Caco-2 (cell line): ENCODE results near the gene TNFRSF13B. TPM values are rescaled to one million over a fixed set of nuclear protein-coding genes. Genes with fewer than 3 reads are reported as not detected.
"Not testable (repeated sequence)": the region's sequence is repeated elsewhere in the genome, so short reads cannot be mapped to it uniquely, and the experiment has no call there.

Experiments used
- BruUV-seq: library from RNA; stranded (reverse); fragments of 400-500 nt; replicated peaks from 2 replicates; lab custom pipeline; 2021; lab: Mats Ljungman, UMichigan
- CTCF ChIA-PET: fragments of 300-600 bp; sonication (Branson Sonifier 250); formaldehyde crosslinking; loops from one replicate; lab custom pipeline; 2022; ENCODE audit warnings: antibody characterized with exemption; lab: Charles Lee
- POLR2A ChIA-PET: fragments of 300-600 bp; sonication (Branson Sonifier 250); formaldehyde crosslinking; loops from one replicate; lab custom pipeline; 2022; ENCODE audit warnings: antibody characterized with exemption; lab: Charles Lee
- DNase-seq, 2 experiments: peaks; one replicate each; pipeline versions ENCODE4 v3.0.0 to v3.0.0-alpha.2; 2020 to 2022
- H3K27me3 ChIP-seq: replicated peaks from 2 replicates; pipeline ENCODE4 v1.6.0; 2011; ENCODE audit warnings: low read length; ENCODE audit not compliant: control insufficient read depth, insufficient read depth
- H3K36me3 ChIP-seq: 2 replicates; pipeline ENCODE4 v1.5.1; 2011; ENCODE audit warnings: low read length; ENCODE audit not compliant: control insufficient read depth, insufficient read depth
- H3K4me1 ChIP-seq: fragments of 250-450 bp; sonication (Bioruptor Pico); 2 replicates; pipeline ENCODE4 v1.5.1; 2020; ENCODE audit warnings: mild to moderate bottlenecking
- H3K4me3 ChIP-seq: 2 replicates; pipeline ENCODE4 v1.5.1; 2011; ENCODE audit warnings: low read depth, mild to moderate bottlenecking, control low read depth, low read length
- H3K9me3 ChIP-seq: fragments of 250-450 bp; sonication (Bioruptor Pico); 2 replicates; pipeline ENCODE4 v1.5.1; 2020; ENCODE audit warnings: mild to moderate bottlenecking, moderate library complexity
- H3K27ac Mint-ChIP-seq: one replicate; pipeline ENCODE4 v1.8.0; 2022; ENCODE audit warnings: mixed read lengths; ENCODE audit not compliant: unreplicated experiment
- H3K27me3 Mint-ChIP-seq: one replicate; pipeline ENCODE4 v1.8.0; 2022; ENCODE audit warnings: mixed read lengths; ENCODE audit not compliant: insufficient read depth, unreplicated experiment
- H3K36me3 Mint-ChIP-seq: one replicate; pipeline ENCODE4 v1.8.0; 2022; ENCODE audit warnings: mild to moderate bottlenecking, mixed read lengths; ENCODE audit not compliant: insufficient read depth, unreplicated experiment
- H3K4me1 Mint-ChIP-seq: one replicate; pipeline ENCODE4 v1.8.0; 2022; ENCODE audit warnings: low read depth, mixed read lengths; ENCODE audit not compliant: unreplicated experiment
- H3K4me3 Mint-ChIP-seq: one replicate; pipeline ENCODE4 v1.8.0; 2022; ENCODE audit warnings: mild to moderate bottlenecking, moderate library complexity, mixed read lengths; ENCODE audit not compliant: unreplicated experiment
- H3K9me3 Mint-ChIP-seq: one replicate; pipeline ENCODE4 v1.8.0; 2022; ENCODE audit warnings: mixed read lengths; ENCODE audit not compliant: unreplicated experiment
- CTCF ChIP-seq, 2 experiments: fragments of 200-600 bp in 1 of 2; IDR thresholded peaks; 1 replicate in 1 of 2; 2 replicates in 1 of 2; pipeline versions ENCODE4 v1.5.1 to v1.8.0; 2011 to 2022; ENCODE audit warnings: antibody characterized with exemption in 1 of 2, control low read depth in 1 of 2, inconsistent platforms in 1 of 2, low read depth in 1 of 2, low read length in 1 of 2, mild to moderate bottlenecking in 1 of 2, moderate library complexity in 1 of 2; ENCODE audit not compliant: insufficient read depth in 1 of 2, severe bottlenecking in 1 of 2, unreplicated experiment in 1 of 2
- intact Hi-C: fragments of 100-400 bp; cut with micrococcal nuclease; formaldehyde crosslinking; loops from one replicate; pipeline ENCODE4 v1.10.0; 2022; ENCODE audit not compliant: unreplicated experiment
- total RNA-seq: library from RNA; stranded (reverse); gene quantifications from 2 replicates; pipeline ENCODE4 v1.2.3, GENCODE V29; 2022

TNFRSF13B gene
- total RNA-seq, 1 experiment from 2014 or later: not detected

- ChIA-PET POLR2A (no interaction called here), CTCF (no interaction called here)
- Histone ChIP-seq H3K27me3 (no peaks in the 10 kb centered on the region), H3K9me3 (no peaks in the 10 kb centered on the region), H3K4me3 (no peak overlapping the region), H3K36me3 (no peaks in the 10 kb centered on the region), H3K4me1 (0 out of 2 replicates have a peak, but pooled peaks cover 4% of the 10 kb centered on the region)
- no peak for TF ChIP-seq CTCF (IDR thresholded peaks at IDR 0.05; ENCODE audit: insufficient read depth in 1 of 2, low read depth in 1 of 2, low read length in 1 of 2, severe bottlenecking in 1 of 2, unreplicated experiment in 1 of 2)
- H3K27ac Mint-ChIP-seq: no peak overlapping the region
- intact Hi-C loops: no loop called here
- H3K9me3 Mint-ChIP-seq: no peaks in the 10 kb centered on the region
- no peak for DNase-seq
- H3K27me3 Mint-ChIP-seq: peaks cover 8% of the 10 kb centered on the region
- no TSS peak for BruUV-seq
- peaks cover 5% of the 10 kb centered on the region for H3K4me1 Mint-ChIP-seq
- H3K4me3 Mint-ChIP-seq: no peak overlapping the region
- no peaks in the 10 kb centered on the region for H3K36me3 Mint-ChIP-seq
Measured at GRCh38 chr17:16980813-16981731, 9.2 kb upstream of the TNFRSF13B start.

- 0 out of 2 replicates have a peak, but pooled peaks cover 4% of the 10 kb centered on the region for H3K4me1 ChIP-seq
- H3K36me3 Mint-ChIP-seq: no peaks in the 10 kb centered on the region
- no peaks in the 10 kb centered on the region for H3K27me3 ChIP-seq
- no peak overlapping the region for H3K4me3 Mint-ChIP-seq
- H3K9me3 ChIP-seq: no peaks in the 10 kb centered on the region
- intact Hi-C loops: no loop called here
- no peak for DNase-seq
- H3K36me3 ChIP-seq: no peaks in the 10 kb centered on the region
- no peaks in the 10 kb centered on the region for H3K9me3 Mint-ChIP-seq
- no TSS peak for BruUV-seq
- ChIA-PET POLR2A (no interaction called here), CTCF (no interaction called here)
- no peak overlapping the region for H3K27ac Mint-ChIP-seq
- TF ChIP-seq CTCF (IDR thresholded peaks at IDR 0.05; ENCODE audit: insufficient read depth in 1 of 2, low read depth in 1 of 2, low read length in 1 of 2, severe bottlenecking in 1 of 2, unreplicated experiment in 1 of 2): no peak
- H3K27me3 Mint-ChIP-seq: peaks cover 8% of the 10 kb centered on the region
- H3K4me1 Mint-ChIP-seq: peaks cover 5% of the 10 kb centered on the region
- H3K4me3 ChIP-seq: no peak overlapping the region
Measured at GRCh38 chr17:16980061-16980460, 8.1 kb upstream of the TNFRSF13B start.

GRCh38 chr17:16979237-16979823, 7.4 kb upstream of the TNFRSF13B start:
- POLR2A ChIA-PET, H3K4me1 ChIP-seq, H3K4me3 Mint-ChIP-seq, H3K9me3 ChIP-seq, H3K36me3 ChIP-seq, H3K36me3 Mint-ChIP-seq, H3K4me3 ChIP-seq, H3K27me3 ChIP-seq, H3K27ac Mint-ChIP-seq, intact Hi-C loops, H3K4me1 Mint-ChIP-seq, H3K9me3 Mint-ChIP-seq, H3K27me3 Mint-ChIP-seq, BruUV-seq, DNase-seq: not testable (repeated sequence)
- CTCF ChIA-PET: interaction anchor here (0.7 kb wide), 1 partner anchor 11 kb away, joined by 3 read pairs; no protein-coding TSS in a partner anchor
